ENCODE data around the gene MAP4K1. TPM values are rescaled to one million over a fixed set of nuclear protein-coding genes. Genes with fewer than 3 reads are reported as not detected.

Gene MAP4K1
- total and polyA plus RNA-seq, 2 of the 13 experiments (the other 11 are each of a cell fraction or from before 2014, with no cell fraction given): 0.24 to 0.89 TPM

DNA sequence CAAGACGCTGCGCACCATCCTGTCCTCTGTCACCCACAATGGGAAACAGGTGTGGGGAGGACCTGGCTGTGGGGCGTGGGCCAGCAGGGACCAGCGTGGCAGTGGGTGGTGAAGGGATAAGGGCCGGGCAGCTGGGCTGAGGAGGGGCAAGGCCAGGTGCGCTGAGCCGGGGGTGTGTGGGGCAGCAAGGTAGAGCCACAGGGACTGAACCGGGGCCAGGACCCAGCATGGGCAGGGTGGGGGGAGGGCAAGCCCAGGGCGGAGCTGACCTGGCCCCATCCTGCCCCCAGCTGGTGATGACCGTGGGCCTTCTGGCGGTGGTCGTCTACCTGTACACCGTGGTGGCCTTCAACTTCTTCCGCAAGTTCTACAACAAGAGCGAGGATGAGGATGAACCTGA lies 37.7 kb downstream of the MAP4K1 start:
- FAIRE-seq (no peak), ATAC-seq (no peak), DNase-seq (ENCODE audit: low spot score) (no peak)
- ChIA-PET POLR2A (no interaction called here), CTCF (ENCODE audit: low intra/inter-chr PET ratio, low total read pairs) (no interaction called here)
- H4K20me1 ChIP-seq (ENCODE audit: insufficient read depth, low read length): no peaks in the 10 kb centered on the region
- H3K79me2 ChIP-seq (ENCODE audit: insufficient read depth, low read length): no peaks in the 10 kb centered on the region
- H3K4me2 ChIP-seq (ENCODE audit: low read depth, low read length): no peak overlapping the region
- in situ Hi-C loops (cut with HindIII; ENCODE audit: extremely low pct_ligation_motif_present, low pct_unique_long_range_greater_than_20kb): no loop called here
- H3K4me3 ChIP-seq (replicated peaks in 1 of 3; ENCODE audit: insufficient read depth in 1 of 3, low read depth in 2 of 3, low read length in 3 of 3): no peak overlapping the region
- H3K9ac ChIP-seq (ENCODE audit: insufficient read depth, low read depth, low read length): no peak overlapping the region
- no peaks in the 10 kb centered on the region for H3K36me3 ChIP-seq (replicated peaks in 1 of 2; ENCODE audit: control insufficient read depth in 1 of 2, insufficient read depth in 2 of 2, low read length in 2 of 2)
- H2AFZ ChIP-seq (ENCODE audit: low read length): no peak overlapping the region
- WGBS (ENCODE audit: low lambda C conversion rate): 40% methylated on average over 5 of the region's 15 CpGs
- no peak overlapping the region for H3K27ac ChIP-seq (ENCODE audit: extremely low read length, insufficient read depth, low read length)
- intact Hi-C loops (cut with micrococcal nuclease; ENCODE audit: unreplicated experiment): no loop called here
- no TSS peak for BruUV-seq (replicated peaks)
- H3K27me3 ChIP-seq (ENCODE audit: control insufficient read depth in 1 of 2, insufficient read depth in 2 of 2, low read length in 2 of 2): peaks cover 2 to 6% of the 10 kb centered on the region in 2 experiments; a peak in 3 of 5 replicates
- TF ChIP-seq RFXAP (CRISPR knock-in tag; IDR thresholded peaks at IDR 0.05; ENCODE audit: borderline replicate concordance): no peak
- no peak for TF ChIP-seq HDAC2 (CRISPR knock-in tag; IDR thresholded peaks at IDR 0.05)
- TF ChIP-seq ZNF10 (CRISPR knock-in tag; IDR thresholded peaks at IDR 0.05; ENCODE audit: borderline replicate concordance, low read depth): no peak
- no peak for TF ChIP-seq IKZF4 (CRISPR knock-in tag; IDR thresholded peaks at IDR 0.05; ENCODE audit: borderline replicate concordance, low read depth, not compliant biosample characterization)
- no peak for TF ChIP-seq FLYWCH1 (CRISPR knock-in tag; IDR thresholded peaks at IDR 0.05)
- TF ChIP-seq, protein P1, sequence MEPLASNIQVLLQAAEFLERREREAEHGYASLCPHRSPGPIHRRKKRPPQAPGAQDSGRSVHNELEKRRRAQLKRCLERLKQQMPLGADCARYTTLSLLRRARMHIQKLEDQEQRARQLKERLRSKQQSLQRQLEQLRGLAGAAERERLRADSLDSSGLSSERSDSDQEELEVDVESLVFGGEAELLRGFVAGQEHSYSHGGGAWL (CRISPR knock-in tag; IDR thresholded peaks at IDR 0.05): no peak
- no peak for TF ChIP-seq BORCS8-MEF2B (CRISPR knock-in tag; IDR thresholded peaks at IDR 0.05)
- no peak for TF ChIP-seq ZNF17 (CRISPR knock-in tag; IDR thresholded peaks at IDR 0.05)
- no peak for TF ChIP-seq ZNF432 (CRISPR knock-in tag; IDR thresholded peaks at IDR 0.05; ENCODE audit: borderline replicate concordance)
- TF ChIP-seq, protein P2, sequence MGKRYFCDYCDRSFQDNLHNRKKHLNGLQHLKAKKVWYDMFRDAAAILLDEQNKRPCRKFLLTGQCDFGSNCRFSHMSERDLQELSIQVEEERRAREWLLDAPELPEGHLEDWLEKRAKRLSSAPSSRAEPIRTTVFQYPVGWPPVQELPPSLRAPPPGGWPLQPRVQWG (CRISPR knock-in tag; IDR thresholded peaks at IDR 0.05; ENCODE audit: borderline replicate concordance, low read depth): no peak
- TF ChIP-seq KLF13 (CRISPR knock-in tag; IDR thresholded peaks at IDR 0.05): no peak
- TF ChIP-seq ZNF12 (CRISPR knock-in tag; IDR thresholded peaks at IDR 0.05): no peak
- no peak for TF ChIP-seq YEATS4 (CRISPR knock-in tag; IDR thresholded peaks at IDR 0.05; ENCODE audit: borderline replicate concordance)
- TF ChIP-seq, protein P3, sequence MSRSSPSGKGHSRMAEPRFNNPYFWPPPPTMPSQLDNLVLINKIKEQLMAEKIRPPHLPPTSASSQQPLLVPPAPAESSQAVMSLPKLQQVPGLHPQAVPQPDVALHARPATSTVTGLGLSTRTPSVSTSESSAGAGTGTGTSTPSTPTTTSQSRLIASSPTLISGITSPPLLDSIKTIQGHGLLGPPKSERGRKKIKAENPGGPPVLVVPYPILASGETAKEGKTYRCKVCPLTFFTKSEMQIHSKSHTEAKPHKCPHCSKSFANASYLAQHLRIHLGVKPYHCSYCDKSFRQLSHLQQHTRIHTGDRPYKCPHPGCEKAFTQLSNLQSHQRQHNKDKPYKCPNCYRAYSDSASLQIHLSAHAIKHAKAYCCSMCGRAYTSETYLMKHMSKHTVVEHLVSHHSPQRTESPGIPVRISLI (CRISPR knock-in tag; IDR thresholded peaks at IDR 0.05; ENCODE audit: borderline replicate concordance): no peak
- TF ChIP-seq ZNF773 (CRISPR knock-in tag; IDR thresholded peaks at IDR 0.05; ENCODE audit: borderline replicate concordance): no peak
- TF ChIP-seq THYN1 (CRISPR knock-in tag; IDR thresholded peaks at IDR 0.05; ENCODE audit: borderline replicate concordance, low read depth): no peak
- no peaks in the 10 kb centered on the region for H3K4me1 ChIP-seq (ENCODE audit: insufficient read depth, low read length)
- H3K9me3 ChIP-seq (ENCODE audit: low read length): no peaks in the 10 kb centered on the region

Data from HepG2 (cell line).